Mesendoderm (in vitro differentiated cells): ENCODE results near the gene SOX5. TPM values are rescaled to one million over a fixed set of nuclear protein-coding genes. Genes with fewer than 3 reads are reported as not detected.

Experiments used
- DNase-seq: peaks from one replicate; pipeline ENCODE4 v3.0.0; 2013
- H2AK5ac ChIP-seq: 2 replicates; pipeline ENCODE4 v1.6.1; 2013; ENCODE audit warnings: low read length, inconsistent platforms
- H2BK120ac ChIP-seq: 2 replicates; pipeline ENCODE4 v1.6.1; 2013; ENCODE audit warnings: low read depth, mild to moderate bottlenecking, low read length, moderate library complexity, mixed read lengths
- H2BK15ac ChIP-seq: replicated peaks from 2 replicates; pipeline ENCODE4 v1.6.1; 2013; ENCODE audit warnings: low read depth, mild to moderate bottlenecking, moderate library complexity
- H2BK5ac ChIP-seq: 2 replicates; pipeline ENCODE4 v1.6.1; 2013; ENCODE audit warnings: low read length, inconsistent platforms
- H3K18ac ChIP-seq: 2 replicates; pipeline ENCODE4 v1.6.1; 2013; ENCODE audit warnings: mild to moderate bottlenecking, low read length, mixed read lengths
- H3K23ac ChIP-seq: one replicate; pipeline ENCODE4 v1.6.1; 2013; ENCODE audit warnings: low read length
- H3K27ac ChIP-seq: 2 replicates; pipeline ENCODE4 v1.5.1; 2013; ENCODE audit warnings: low read depth, mild to moderate bottlenecking, inconsistent platforms, low read length, moderate library complexity
- H3K27me3 ChIP-seq: 2 replicates; pipeline ENCODE4 v1.6.1; 2013; ENCODE audit warnings: low read length, control low read depth, mild to moderate bottlenecking, inconsistent platforms; ENCODE audit not compliant: insufficient read depth, poor library complexity
- H3K36me3 ChIP-seq: 2 replicates; pipeline ENCODE4 v1.6.1; 2013; ENCODE audit warnings: low read length, inconsistent platforms; ENCODE audit not compliant: control insufficient read depth, insufficient read depth
- H3K4ac ChIP-seq: one replicate; pipeline ENCODE4 v1.6.1; 2013; ENCODE audit warnings: low read depth, mild to moderate bottlenecking, low read length, moderate library complexity
- H3K4me1 ChIP-seq: 2 replicates; pipeline ENCODE4 v1.6.1; 2013; ENCODE audit warnings: low read depth, low read length, inconsistent platforms; ENCODE audit not compliant: control insufficient read depth
- H3K4me2 ChIP-seq: 2 replicates; pipeline ENCODE4 v1.6.1; 2013; ENCODE audit warnings: low read length
- H3K4me3 ChIP-seq: 2 replicates; pipeline ENCODE4 v1.5.1; 2013; ENCODE audit warnings: mild to moderate bottlenecking, low read length
- H3K56ac ChIP-seq: one replicate; pipeline ENCODE4 v1.6.1; 2013; ENCODE audit warnings: low read length
- H3K79me1 ChIP-seq: 2 replicates; pipeline ENCODE4 v1.6.1; 2013; ENCODE audit warnings: low read length, inconsistent platforms
- H3K79me2 ChIP-seq: 2 replicates; pipeline ENCODE4 v1.6.1; 2013; ENCODE audit warnings: mild to moderate bottlenecking, low read length; ENCODE audit not compliant: control insufficient read depth, insufficient read depth
- H3K9ac ChIP-seq: 2 replicates; pipeline ENCODE4 v1.6.1; 2013; ENCODE audit warnings: low read length, inconsistent platforms
- H4K5ac ChIP-seq: one replicate; pipeline ENCODE4 v1.6.1; 2013; ENCODE audit warnings: low read length
- H4K8ac ChIP-seq: one replicate; pipeline ENCODE4 v1.6.1; 2013; ENCODE audit warnings: low read depth, mild to moderate bottlenecking, control low read depth, low read length, moderate library complexity
- WGBS: extraction: QIAGEN DNeasy Blood & Tissue Kit; methylation state at CpG from one replicate; pipeline ENCODE4 v1.1.7; 2013; ENCODE audit warnings: low lambda C conversion rate, missing lambda C conversion rate; ENCODE audit not compliant: insufficient coverage; ENCODE audit errors: extremely low coverage; 5-methylcytosine and 5-hydroxymethylcytosine counted together
- polyA plus RNA-seq, 2 experiments: library from polyadenylated mRNA; stranded (reverse); fragments of 200-250 nt; gene quantifications; one replicate each; pipeline ENCODE4 v1.2.3, GENCODE V29; 2013

The SOX5 gene
- polyA plus RNA-seq (2013, experiment 1 of 2): 0.97 TPM
- polyA plus RNA-seq (2013, experiment 2 of 2): 1.1 TPM

GRCh38 chr12:23949348-23950209, at the start of gene SOX5:
SOX5 (minus strand) TSS chr12:23949670; CDS start chr12:23949601, 69 bp downstream.
- Histone ChIP-seq H2AK5ac (no peak within 1 kb of the TSS), H4K8ac (no peak within 1 kb of the TSS), H3K79me2 (no peaks in the 10 kb centered on the region), H3K27me3 (no peaks in the 10 kb centered on the region), H3K36me3 (no peaks in the 10 kb centered on the region), H2BK5ac (no peak within 1 kb of the TSS), H3K27ac (peak within 1 kb of the TSS; percentile 42), H3K79me1 (no peaks in the 10 kb centered on the region), H2BK15ac (no peak within 1 kb of the TSS), H3K56ac (peak within 1 kb of the TSS; percentile 82), H3K4me2 (peak within 1 kb of the TSS; percentile 89), H3K4ac (no peak within 1 kb of the TSS), H2BK120ac (no peak within 1 kb of the TSS), H3K9ac (peak within 1 kb of the TSS; percentile 56), H3K18ac (peak within 1 kb of the TSS; percentile 28), H3K23ac (no peak within 1 kb of the TSS), H3K4me3 (peak within 1 kb of the TSS; percentile 30), H3K4me1 (peaks cover 4% of the 10 kb centered on the region), H4K5ac (no peak within 1 kb of the TSS)
- WGBS: no CpG with 5 or more reads among the region's 13 CpGs
- DNase-seq: peak; percentile 90

- H2BK5ac ChIP-seq: no peak overlapping the region
- no peaks in the 10 kb centered on the region for H3K27me3 ChIP-seq
- H3K79me2 ChIP-seq: no peaks in the 10 kb centered on the region
- H3K4me2 ChIP-seq: no peak overlapping the region
- H3K56ac ChIP-seq: no peak overlapping the region
- H3K9ac ChIP-seq: no peak overlapping the region
- WGBS: no CpG with 5 or more reads among the region's 1 CpG
- H4K5ac ChIP-seq: no peak overlapping the region
- H3K4ac ChIP-seq: no peak overlapping the region
- no peaks in the 10 kb centered on the region for H3K4me1 ChIP-seq
- no peaks in the 10 kb centered on the region for H3K36me3 ChIP-seq
- no peak overlapping the region for H3K27ac ChIP-seq
- DNase-seq: no peak
- H2BK15ac ChIP-seq: no peak overlapping the region
- H3K18ac ChIP-seq: no peak overlapping the region
- H2AK5ac ChIP-seq: no peak overlapping the region
- H4K8ac ChIP-seq: no peak overlapping the region
- no peaks in the 10 kb centered on the region for H3K79me1 ChIP-seq
- no peak overlapping the region for H2BK120ac ChIP-seq
- no peak overlapping the region for H3K23ac ChIP-seq
- no peak overlapping the region for H3K4me3 ChIP-seq
Measured at GRCh38 chr12:23987046-23987445, 37.6 kb upstream of the SOX5 start.

- Histone ChIP-seq H3K4me1 (no peaks in the 10 kb centered on the region), H3K9ac (no peak overlapping the region), H3K27ac (no peak overlapping the region), H3K79me2 (no peaks in the 10 kb centered on the region), H2AK5ac (no peak overlapping the region), H2BK5ac (no peak overlapping the region), H3K79me1 (no peaks in the 10 kb centered on the region), H3K36me3 (no peaks in the 10 kb centered on the region), H3K4me2 (no peak overlapping the region), H3K18ac (no peak overlapping the region), H2BK120ac (no peak overlapping the region), H3K23ac (no peak overlapping the region), H3K4ac (no peak overlapping the region), H3K56ac (no peak overlapping the region), H3K4me3 (no peak overlapping the region), H2BK15ac (no peak overlapping the region), H4K8ac (no peak overlapping the region), H3K27me3 (no peaks in the 10 kb centered on the region), H4K5ac (no peak overlapping the region)
- DNase-seq: no peak
- no CpG with 5 or more reads among the region's 3 CpGs for WGBS
Measured at GRCh38 chr12:23980826-23981225, 31.4 kb upstream of the SOX5 start.

GRCh38 chr12:23964812-23965211, 15.3 kb upstream of the SOX5 start:
- DNase-seq: no peak
- Histone ChIP-seq H2AK5ac (no peak overlapping the region), H3K18ac (no peak overlapping the region), H3K4me2 (no peak overlapping the region), H3K79me1 (no peaks in the 10 kb centered on the region), H3K27me3 (no peaks in the 10 kb centered on the region), H3K36me3 (no peaks in the 10 kb centered on the region), H3K23ac (no peak overlapping the region), H2BK120ac (no peak overlapping the region), H3K79me2 (no peaks in the 10 kb centered on the region), H2BK5ac (no peak overlapping the region), H4K5ac (no peak overlapping the region), H3K27ac (no peak overlapping the region), H3K4ac (no peak overlapping the region), H4K8ac (no peak overlapping the region), H3K4me3 (no peak overlapping the region), H2BK15ac (no peak overlapping the region), H3K56ac (no peak overlapping the region), H3K4me1 (no peaks in the 10 kb centered on the region), H3K9ac (no peak overlapping the region)
- WGBS: no CpG with 5 or more reads among the region's 10 CpGs

- no peak overlapping the region for H2BK120ac ChIP-seq
- H3K27me3 ChIP-seq: no peaks in the 10 kb centered on the region
- no peak overlapping the region for H3K4me2 ChIP-seq
- no peak overlapping the region for H3K9ac ChIP-seq
- no peaks in the 10 kb centered on the region for H3K79me2 ChIP-seq
- H3K27ac ChIP-seq: no peak overlapping the region
- no peak overlapping the region for H2AK5ac ChIP-seq
- no peak overlapping the region for H2BK5ac ChIP-seq
- no peak overlapping the region for H3K56ac ChIP-seq
- H4K8ac ChIP-seq: no peak overlapping the region
- no peak for DNase-seq
- no peak overlapping the region for H2BK15ac ChIP-seq
- no peaks in the 10 kb centered on the region for H3K36me3 ChIP-seq
- no peak overlapping the region for H3K23ac ChIP-seq
- no peak overlapping the region for H3K4me3 ChIP-seq
- WGBS: no CpG with 5 or more reads among the region's 1 CpG
- H3K18ac ChIP-seq: no peak overlapping the region
- no peak overlapping the region for H4K5ac ChIP-seq
- no peak overlapping the region for H3K4ac ChIP-seq
- no peaks in the 10 kb centered on the region for H3K79me1 ChIP-seq
- H3K4me1 ChIP-seq: no peaks in the 10 kb centered on the region
Measured at GRCh38 chr12:23959826-23960225, 10.4 kb upstream of the SOX5 start.

GRCh38 chr12:23954332-23954731, 4.9 kb upstream of the SOX5 start:
- H4K8ac ChIP-seq: no peak overlapping the region
- no peaks in the 10 kb centered on the region for H3K79me2 ChIP-seq
- H3K23ac ChIP-seq: no peak overlapping the region
- no peaks in the 10 kb centered on the region for H3K36me3 ChIP-seq
- no peak overlapping the region for H3K27ac ChIP-seq
- no peak overlapping the region for H2BK120ac ChIP-seq
- DNase-seq: no peak
- no peak overlapping the region for H2BK15ac ChIP-seq
- peaks cover 4% of the 10 kb centered on the region for H3K4me1 ChIP-seq
- H2AK5ac ChIP-seq: no peak overlapping the region
- H4K5ac ChIP-seq: no peak overlapping the region
- no peak overlapping the region for H3K9ac ChIP-seq
- H3K4me3 ChIP-seq: no peak overlapping the region
- H3K56ac ChIP-seq: no peak overlapping the region
- H2BK5ac ChIP-seq: no peak overlapping the region
- no peak overlapping the region for H3K4me2 ChIP-seq
- no peaks in the 10 kb centered on the region for H3K27me3 ChIP-seq
- H3K4ac ChIP-seq: no peak overlapping the region
- H3K79me1 ChIP-seq: no peaks in the 10 kb centered on the region
- no peak overlapping the region for H3K18ac ChIP-seq
